Activated T-cell treated with anti-CD3 and anti-CD28 coated beads, Interleukin-2, amount 50 U/mL, for 1 hour (primary cell): ENCODE data around the gene ZNF497.

Source experiments
- DNase-seq: peaks from one replicate; pipeline ENCODE4 v3.0.0-alpha.2; 2020

The ZNF497 gene

DNA sequence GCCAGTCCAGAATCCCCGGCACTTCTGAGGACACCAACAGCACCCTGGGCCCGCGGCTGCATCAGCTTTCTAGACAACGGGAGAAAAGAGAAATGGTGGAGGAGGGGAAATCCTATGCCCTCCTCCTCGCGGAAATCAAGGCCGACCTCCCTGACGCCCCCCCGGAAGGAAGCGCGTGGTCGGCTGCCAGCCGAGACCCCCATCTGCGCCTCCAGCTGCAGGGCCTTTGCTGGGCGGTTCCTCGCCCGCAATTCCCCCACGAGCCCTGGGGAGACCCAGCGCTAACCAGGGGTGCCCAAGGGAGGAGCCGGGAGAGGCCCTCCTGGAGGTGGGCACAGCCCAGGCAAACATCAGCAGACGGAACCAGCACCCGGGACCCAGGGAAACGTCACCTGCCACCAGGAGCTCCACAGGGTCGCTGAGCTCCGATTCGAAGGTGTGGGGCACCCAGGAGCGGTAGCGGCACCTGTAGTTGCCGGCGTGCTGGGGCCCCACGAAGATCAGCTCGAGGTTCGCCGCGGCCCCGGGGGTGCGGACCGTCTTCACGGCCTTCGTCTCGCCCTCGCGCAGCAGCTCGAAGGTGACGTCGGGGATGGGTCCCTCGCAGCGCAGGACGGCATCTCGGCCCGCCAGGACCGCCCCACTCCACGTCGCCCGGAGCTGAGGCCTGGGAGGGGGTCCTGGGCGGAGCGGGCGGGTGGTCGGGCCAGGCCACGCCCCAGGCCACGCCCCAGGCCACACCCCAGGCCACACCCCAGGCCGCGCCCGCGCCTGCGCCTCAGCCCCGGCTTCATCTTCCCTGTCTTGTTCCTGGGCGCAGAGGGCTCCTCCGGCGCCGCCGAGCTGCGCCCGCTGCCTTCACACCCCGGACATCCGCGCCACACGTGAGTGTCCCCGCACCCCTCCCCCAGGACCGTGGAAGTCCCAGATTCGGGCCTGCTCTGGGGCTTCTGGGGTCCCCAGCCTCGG is 15.3 kb downstream of the ZNF497 start:
- peak; percentile 73 for DNase-seq

DNA sequence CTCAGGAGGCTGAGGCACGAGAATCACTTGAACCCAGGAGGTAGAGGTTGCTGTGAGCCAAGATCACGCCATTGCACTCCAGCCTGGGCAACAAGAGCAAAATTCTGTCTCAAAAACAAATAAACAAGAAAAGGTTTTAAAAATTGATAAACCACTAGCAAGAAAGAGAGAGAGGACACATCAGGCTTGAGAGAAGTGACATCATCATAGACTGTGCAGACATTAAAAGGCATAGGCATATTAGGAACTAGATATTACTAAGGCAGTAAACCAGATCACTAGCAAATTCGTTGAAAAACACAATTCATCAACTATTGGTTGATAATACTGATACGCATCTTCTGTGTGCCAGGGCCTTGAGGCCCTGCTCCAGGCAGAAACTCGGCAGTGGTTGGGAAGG is 17.0 kb downstream of the ZNF497 start:
- DNase-seq: no peak

DNA sequence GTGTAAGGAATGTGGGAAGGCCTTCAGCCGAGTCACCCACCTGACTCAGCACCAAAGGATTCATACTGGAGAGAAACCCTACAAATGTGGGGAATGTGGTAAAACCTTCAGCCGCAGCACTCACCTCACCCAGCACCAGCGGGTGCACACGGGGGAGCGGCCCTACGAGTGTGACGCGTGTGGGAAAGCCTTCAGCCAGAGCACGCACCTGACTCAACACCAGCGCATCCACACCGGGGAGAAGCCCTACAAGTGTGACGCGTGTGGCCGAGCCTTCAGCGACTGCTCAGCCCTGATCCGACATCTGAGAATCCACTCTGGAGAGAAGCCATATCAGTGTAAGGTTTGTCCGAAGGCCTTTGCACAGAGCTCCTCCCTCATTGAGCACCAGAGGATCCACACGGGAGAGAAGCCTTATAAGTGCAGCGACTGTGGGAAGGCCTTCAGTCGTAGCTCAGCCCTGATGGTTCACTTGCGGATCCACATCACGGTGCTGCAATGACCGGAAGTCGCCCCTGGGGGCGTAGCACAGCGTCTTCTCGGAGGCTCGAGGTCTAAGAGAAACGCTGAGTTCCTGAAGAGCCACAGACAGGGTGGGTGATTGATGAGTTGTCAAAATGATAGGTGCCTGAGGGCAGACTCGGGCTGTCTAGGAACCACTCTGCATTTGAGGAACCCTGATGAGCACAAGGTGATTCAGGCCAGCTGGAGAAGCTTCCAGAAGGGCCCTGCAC is 23.6 kb downstream of the ZNF497 start:
- no peak for DNase-seq

DNA sequence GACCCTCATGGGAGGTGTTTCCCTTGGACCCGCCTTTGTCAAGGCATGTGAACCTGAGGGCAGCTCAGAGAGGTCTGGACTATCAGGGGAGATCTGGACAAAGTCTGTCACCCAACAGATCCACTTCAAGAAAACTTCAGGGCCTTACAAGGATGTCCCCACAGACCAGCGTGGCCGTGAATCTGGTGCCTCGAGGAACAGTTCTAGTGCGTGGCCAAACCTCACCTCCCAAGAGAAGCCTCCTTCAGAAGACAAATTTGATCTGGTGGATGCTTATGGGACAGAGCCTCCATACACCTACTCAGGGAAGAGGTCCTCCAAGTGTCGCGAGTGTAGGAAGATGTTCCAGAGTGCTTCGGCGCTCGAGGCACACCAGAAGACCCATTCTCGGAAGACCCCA is 24.2 kb downstream of the ZNF497 start:
- no peak for DNase-seq

DNA sequence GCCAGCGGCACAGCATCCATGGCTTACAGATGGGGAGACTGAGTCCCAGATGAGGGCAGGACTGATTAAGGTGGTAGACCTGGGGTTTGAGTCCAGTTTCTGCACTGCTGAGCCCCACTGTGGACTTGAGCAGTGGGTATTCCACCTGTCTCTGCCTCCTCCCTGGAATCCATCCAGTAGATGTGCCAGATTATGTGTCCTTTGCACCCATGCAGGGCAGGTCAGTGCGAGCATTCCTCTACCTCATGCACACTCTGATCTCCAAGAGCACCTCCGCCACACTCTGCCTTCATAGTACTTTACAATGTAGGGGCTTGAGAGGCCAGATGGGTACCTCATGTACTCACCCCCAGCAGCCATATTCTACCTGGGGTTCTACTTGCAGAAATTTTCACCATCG is 25.7 kb downstream of the ZNF497 start:
- no peak for DNase-seq

DNA sequence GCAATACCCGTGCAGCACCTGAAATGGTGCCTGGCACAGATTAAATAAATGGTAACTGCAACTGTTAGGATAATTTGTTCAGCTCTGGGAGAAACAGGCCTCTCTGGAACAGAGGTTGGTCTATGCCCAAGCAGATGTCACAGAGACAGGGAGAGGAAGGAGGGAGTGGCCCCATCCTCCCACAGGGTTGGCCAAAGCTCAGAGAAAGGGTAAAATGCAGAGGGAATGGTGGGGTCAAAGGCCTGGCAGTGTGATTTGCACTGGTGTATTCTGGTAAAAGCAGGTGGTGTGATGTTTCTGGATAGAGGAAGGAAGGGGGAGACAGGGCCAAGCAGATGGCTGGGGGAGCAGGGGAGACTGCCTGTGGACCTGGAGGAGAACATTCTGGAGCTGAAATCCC is 26.3 kb downstream of the ZNF497 start:
- DNase-seq: no peak

- DNase-seq: no peak
Measured at GRCh38 chr19:58335630-58336029, 26.9 kb downstream of the ZNF497 start.

GRCh38 chr19:58334691-58335249 is 27.8 kb downstream of the ZNF497 start:
- no peak for DNase-seq

GRCh38 chr19:58332697-58333096 is 29.9 kb downstream of the ZNF497 start:
- DNase-seq: no peak

GRCh38 chr19:58330458-58330857 is 32.1 kb downstream of the ZNF497 start:
- DNase-seq: no peak

DNA sequence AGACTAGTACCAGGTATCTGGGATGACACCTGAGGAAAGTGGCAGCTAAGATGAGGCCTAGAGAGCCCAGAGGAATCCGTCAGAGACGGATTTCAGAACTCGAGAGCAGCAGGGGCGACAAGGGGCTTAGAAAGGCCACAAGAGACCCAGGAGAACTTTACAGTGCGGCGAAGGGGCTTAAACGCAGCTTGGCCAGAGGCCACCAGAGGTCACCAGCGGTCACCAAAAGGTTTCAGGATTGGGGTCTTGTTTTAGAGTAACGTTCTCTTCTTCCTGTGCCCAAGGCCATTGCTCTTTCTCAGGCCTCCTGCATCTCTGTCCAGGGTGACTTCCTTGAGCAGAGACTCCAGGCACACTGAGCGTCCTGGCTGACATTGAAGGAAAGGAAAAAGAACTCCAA is 33.6 kb downstream of the ZNF497 start:
- DNase-seq: peak; percentile 36

DNA sequence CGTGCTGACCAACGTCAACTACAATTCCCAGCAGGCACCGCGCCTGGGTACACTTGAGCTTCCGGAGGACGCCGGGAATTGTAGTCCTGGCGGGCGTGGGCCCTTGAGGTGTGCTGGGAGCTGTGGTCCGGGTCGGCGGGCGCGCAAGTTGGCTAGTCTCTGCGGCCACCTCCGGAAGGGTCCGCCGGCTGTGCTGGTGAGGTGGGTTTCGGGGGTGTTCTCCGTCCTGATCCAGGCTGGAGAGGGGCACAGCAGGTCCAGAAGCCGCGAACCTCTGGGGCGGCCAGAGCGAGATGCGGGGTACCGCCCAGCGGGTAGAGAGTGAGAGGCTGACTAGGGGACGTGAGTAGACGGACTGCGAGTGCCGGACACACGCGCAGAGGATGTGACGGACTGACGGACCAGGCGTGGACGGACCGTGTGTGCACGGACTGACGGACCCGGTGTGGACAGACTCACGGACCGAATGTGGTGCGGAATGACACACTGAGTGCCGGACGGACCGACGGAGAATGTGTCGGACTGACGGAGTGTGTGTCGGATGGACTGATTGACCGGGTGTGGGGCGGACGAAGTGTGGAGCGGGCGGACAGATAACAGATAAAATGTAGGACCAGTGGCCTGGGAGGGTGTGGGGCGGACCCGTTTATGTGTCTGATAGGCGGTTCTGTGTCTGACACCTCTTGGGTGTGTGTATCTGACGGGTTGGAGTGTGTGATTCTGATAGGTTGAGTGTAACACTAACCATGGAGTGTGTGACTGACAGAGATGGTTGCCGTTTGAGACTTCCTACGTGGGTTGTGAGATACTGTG is 35.4 kb downstream of the ZNF497 start, which contains the start of gene ZSCAN22:
Gene ZSCAN22 (plus strand): TSS at position 81 of the 813 bp plus-strand sequence. CDS start 7,809 bp downstream, outside the sequence.
- DNase-seq: peak; percentile 86

DNA sequence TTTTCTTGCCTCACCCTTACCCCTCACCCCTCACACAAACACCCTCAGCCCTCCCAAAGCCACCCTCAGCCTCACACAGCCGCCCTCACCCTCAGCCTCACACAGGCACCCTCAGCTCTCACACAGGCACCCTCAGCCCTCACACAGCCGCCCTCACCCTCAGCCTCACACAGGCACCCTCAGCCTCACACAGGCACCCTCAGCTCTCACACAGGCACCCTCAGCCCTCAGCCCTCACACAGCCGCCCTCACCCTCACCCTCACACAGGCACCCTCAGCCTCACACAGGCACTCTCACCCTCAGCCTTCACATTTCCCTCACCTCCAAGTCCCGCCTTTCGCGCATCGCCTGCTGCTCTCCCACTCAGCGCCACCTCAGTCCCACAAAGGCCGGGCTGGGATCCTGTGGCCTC is 36.0 kb downstream of the ZNF497 start:
- no peak for DNase-seq

DNA sequence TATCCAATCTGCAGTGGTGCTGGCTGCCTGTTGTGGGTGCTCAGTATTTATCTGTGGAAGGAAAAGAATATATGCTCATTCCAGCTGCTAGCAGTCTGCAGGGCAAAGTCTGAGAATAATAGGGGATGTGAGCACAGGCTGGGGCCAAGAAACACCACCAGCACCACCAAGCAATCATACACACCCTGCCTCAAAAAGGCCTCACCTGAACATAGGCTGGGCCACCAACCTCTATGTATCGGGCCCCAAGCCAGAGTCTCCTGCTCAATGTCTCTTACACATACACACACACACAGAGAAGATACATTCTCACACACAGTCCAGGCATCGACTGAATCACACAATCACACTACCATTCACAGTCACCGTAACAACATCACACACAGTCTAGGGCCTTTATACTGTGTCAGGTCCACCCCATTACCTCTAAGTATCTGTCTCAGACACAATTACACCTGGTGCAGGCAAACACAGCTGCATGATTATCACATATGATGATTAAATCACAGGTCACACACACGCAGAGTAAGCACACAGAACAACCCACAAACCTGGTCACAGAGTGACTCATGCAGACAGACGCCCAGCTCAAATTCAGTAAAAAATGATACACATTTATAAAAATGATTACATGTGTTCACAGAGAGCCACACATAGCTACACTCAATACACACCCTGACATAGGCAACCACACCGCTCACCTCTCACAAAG is 37.1 kb downstream of the ZNF497 start:
- no peak for DNase-seq

DNA sequence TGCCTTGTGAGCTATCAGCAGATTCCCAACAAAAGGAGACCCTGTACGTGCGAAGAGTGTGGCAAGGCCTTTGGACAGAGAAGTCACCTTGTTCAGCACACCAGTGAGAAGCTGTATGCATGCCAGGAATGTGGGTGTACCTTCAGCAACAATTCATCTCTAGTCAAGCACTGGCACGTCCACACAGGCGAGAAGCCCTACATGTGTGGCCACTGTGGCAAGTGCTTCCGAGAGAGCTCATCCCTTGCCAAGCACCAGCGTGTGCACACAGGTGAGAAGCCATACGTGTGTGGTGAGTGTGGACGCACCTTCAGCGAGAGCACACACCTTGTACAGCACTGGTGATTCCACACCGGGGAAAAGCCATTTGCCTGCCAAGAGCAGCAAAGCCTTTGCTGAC is 43.3 kb downstream of the ZNF497 start:
- no peak for DNase-seq

DNA sequence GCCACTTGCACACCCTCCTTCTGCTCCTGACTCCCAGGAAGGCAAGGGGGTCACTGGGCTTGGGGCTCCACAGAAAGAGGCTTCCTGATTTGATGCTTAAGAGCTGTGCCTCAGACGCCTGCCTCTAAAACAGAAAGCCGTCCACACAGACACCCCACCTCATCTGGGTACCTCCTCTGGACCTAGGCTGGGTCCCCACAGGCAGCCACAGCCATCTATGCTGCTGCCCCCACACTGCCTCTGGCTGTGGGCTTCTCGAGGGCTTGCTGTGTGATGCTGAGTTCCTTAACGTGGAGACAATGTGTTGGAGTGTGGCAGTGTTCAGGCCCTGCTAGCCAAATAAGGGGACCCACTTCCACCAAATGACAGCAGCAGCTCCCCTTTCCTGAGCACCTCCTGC is 44.3 kb downstream of the ZNF497 start:
- no peak for DNase-seq

DNA sequence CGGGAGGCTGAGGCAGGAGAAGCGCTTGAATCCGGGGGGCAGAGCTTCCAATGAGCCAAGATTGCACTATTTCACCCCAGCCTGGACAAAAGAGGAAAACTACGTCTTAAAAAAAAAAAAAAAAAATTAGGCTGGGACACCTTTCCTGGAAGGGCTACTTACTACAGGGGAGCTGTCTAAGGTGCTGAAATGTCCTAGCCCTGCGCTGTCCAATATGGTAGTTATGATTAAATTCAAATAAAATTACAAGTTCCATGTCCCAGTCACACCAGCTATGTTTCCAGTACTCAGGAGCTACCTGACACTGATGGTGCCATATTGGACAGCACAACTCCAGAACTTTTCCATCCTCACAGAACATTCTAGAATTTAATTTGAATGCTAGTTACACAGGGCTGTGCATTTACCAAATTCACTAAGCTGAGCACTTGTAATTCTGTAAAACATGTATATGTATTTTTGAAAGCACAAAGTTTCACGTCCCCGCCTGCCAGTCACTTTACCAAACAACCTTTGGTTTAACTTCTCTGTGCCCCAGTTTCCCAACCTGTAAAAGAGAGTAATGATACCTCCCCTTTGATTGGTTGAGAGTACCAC is 45.0 kb downstream of the ZNF497 start:
- no peak for DNase-seq

DNA sequence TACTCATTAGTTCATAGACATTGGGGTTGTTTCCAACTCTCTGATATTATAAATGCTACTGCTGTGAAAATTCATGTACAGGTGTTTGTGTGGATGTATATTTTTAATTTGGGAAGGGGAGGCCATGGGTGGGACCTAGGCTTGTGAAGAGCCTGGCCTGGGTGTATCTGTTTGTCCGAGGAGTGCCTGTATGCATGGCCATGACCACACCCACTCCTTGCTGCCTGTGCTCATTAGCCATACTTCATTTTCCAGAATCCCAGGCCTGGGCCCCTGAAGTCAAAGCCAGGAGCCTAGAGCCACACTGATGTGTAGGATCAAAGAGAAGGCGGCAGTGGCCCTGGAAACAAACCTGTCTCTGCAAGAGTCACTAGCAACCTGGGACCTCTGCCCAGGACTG is 47.0 kb downstream of the ZNF497 start:
- DNase-seq: no peak

DNA sequence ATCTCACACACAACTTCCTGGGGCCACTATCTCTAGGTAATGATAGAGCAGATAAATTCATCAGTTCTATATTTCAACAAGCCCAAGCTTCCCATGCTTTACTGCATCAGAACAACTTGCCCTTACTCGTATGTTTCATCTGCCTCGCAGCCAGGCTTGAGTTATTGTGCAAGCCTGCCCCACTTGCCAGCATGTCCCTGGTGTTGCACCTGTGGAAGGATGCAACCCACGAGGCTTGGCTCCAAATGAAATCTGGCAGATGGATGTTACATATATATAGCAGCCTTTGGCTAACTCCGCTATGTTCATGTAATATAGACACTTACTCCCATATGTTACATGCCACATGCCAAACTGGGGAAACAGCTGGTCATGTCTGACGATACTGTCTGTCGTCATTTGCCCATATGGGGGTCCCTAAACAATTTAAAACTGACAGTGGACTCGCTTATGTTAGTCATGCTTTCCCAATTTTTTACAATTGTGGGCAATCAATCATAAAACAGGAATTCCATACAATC is 51.1 kb downstream of the ZNF497 start:
- DNase-seq: no peak

DNA sequence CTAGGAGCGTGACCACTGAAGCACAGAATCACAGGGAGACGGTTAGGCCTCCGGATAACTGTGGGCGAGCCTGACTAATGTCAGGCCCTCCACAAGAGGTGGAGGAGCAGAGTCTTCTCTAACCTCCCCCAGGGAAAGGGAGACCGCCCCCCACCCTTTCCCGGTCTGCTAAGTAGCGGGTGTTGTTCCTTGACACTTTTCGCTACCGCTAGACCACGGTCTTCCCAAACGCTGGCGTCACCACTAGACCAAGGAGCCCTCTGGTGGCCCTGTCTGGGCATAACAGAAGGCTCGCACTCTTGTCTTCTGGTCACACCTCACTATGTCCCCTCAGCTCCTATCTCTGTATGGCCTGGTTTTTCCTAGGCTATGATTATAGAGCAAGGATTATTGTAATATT is 51.9 kb downstream of the ZNF497 start:
- peak; percentile 34 for DNase-seq

GRCh38 chr19:58307736-58308135 is 54.8 kb downstream of the ZNF497 start:
- no peak for DNase-seq
